Pancreas (tissue), 10 donors: ENCODE data around the gene TK1. TPM values are rescaled to one million over a fixed set of nuclear protein-coding genes. Genes with fewer than 3 reads are reported as not detected.
A peak's percentile ranks its signal among the peaks of the same experiment; 100 is the strongest.

Experiments used
- ATAC-seq, 4 donors: fragments of 200-7000 bp; cut with Tn5 transposase; one replicate each; pipeline versions ENCODE4 v1.8.0 to v1.9.1; 2020; ENCODE audit warnings: mild to moderate bottlenecking in 4 of 4, moderate library complexity in 4 of 4
- DNase-seq, 6 donors: peaks; one replicate each; pipeline ENCODE4 v3.0.0-alpha.2; 2020
- FAIRE-seq: peaks from 2 replicates; lab custom pipeline; 2012; peaks lifted over from hg19 to GRCh38; lab: Jason Lieb, UNC
- H3K27ac ChIP-seq, 4 donors: fragments of 200-600 bp; sonication (generic); 1 replicate in 3 of 4; 2 replicates in 1 of 4; pipeline versions ENCODE4 v1.5.0 to v1.8.0; 2020
- H3K27me3 ChIP-seq, 4 donors: fragments of 200-600 bp; one replicate each; pipeline ENCODE4 v1.8.0; 2021
- H3K36me3 ChIP-seq, 3 donors: fragments of 200-600 bp; sonication (generic) in 1 of 3; one replicate each; pipeline versions ENCODE4 v1.5.0 to v1.8.0; 2020 to 2021
- H3K4me1 ChIP-seq, 3 donors: fragments of 200-600 bp; one replicate each; pipeline ENCODE4 v1.8.0; 2021
- H3K4me3 ChIP-seq, 4 donors: fragments of 200-600 bp; sonication (generic) in 2 of 4; one replicate each; pipeline versions ENCODE4 v1.5.0 to v1.8.0; 2020 to 2021
- H3K9me3 ChIP-seq, 4 donors: fragments of 200-600 bp; one replicate each; pipeline ENCODE4 v1.8.0; 2021
- WGBS, 2 donors: extraction: QIAGEN DNeasy Blood & Tissue Kit; methylation state at CpG; one replicate each; pipeline ENCODE4 v1.1.7; 2013; 5-methylcytosine and 5-hydroxymethylcytosine counted together
- intact Hi-C, 3 donors: fragments of 100-400 bp; cut with DNase I; formaldehyde crosslinking; loops; one replicate each; pipeline versions ENCODE4 v1.11.1 to v1.14.2; 2022
- polyA plus RNA-seq, 2 donors: library from polyadenylated mRNA; stranded (reverse); fragments of 200-250 nt; gene quantifications; one replicate each; pipeline ENCODE4 v1.2.3, GENCODE V29; 2013
- total RNA-seq, 6 donors: library from RNA; stranded (reverse); fragmentation: NEBNext Ultra II Directional in 4 of 6; extraction: Animal tissue kit (Norgen Biotek cat#: 25700) in 4 of 6; gene quantifications; one replicate each; pipeline versions ENCODE4 v1.2.1 to v1.2.4, GENCODE V29; 2021 to 2023
- TF ChIP-seq, protein P1 (sequence below), 4 donors: fragments of 200-600 bp; sonication (generic) in 3 of 4; IDR thresholded peaks; one replicate each; pipeline versions ENCODE4 v1.5.0 to v1.8.0; 2021; ENCODE audit warnings: antibody characterized with exemption in 4 of 4
- donor health status: healthy with polysubstance abuse.
- donor health status: DM: no; HTN: no; CAD: no; lungs with moderate emphysema.
- donor health status: DM: no; HTN: no; CAD: no.
- donor health status: control.
- donor health status: control.
- donor health status: Bipolar disorder and iron deficiency.
- donor health status: DM: yes; HTN: yes; CAD: no.
- donor health status: DM: no; HTN: no; CAD: no.
- donor health status: DM: no; HTN: no; CAD: no.
- donor health status: DM: yes; HTN: yes; CAD: no.

The TK1 gene
- total and polyA plus RNA-seq, 8 donors: 1.2 to 4.2 (median 2.6) TPM

DNA sequence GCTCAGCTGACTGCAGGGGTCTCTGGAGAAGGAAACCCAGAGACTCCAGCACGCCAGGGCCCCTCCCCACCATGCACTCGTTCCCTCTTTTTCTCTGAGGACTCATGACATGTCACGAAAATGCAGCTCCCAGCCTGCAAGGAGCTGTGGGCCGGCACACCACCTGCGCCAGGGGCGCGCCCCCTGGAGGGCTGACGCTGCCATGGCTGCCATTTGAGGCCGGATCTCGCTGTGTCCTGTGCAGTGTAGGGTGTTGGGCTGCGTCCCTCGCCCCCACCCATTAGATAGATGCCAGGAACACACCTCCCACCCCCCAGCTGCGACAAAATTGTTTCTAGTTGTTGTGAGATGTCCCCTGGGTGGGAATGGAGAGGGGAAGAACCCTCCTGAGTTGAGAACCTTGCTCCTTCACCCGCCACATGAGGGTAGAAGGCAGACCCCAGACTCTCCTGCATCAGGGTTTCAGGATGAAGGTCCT is 10.3 kb downstream of the TK1 start:
- 19 to 23% methylated on average over 14 of the region's 14 CpGs for WGBS, 2 donors
- FAIRE-seq (no peak), DNase-seq (peak; percentile 63 to 89 (median 82)), ATAC-seq (peak; percentile 22 to 44 (median 42))
- peak overlapping the region in 2 of 4 donors; percentile 83 to 86 for H3K27ac ChIP-seq
- no peaks in the 10 kb centered on the region for H3K27me3 ChIP-seq
- H3K4me1 ChIP-seq: peaks cover 20 to 56% (median 36%) of the 10 kb centered on the region in 3 donors
- H3K4me3 ChIP-seq: no peak overlapping the region
- TF ChIP-seq, protein P1, sequence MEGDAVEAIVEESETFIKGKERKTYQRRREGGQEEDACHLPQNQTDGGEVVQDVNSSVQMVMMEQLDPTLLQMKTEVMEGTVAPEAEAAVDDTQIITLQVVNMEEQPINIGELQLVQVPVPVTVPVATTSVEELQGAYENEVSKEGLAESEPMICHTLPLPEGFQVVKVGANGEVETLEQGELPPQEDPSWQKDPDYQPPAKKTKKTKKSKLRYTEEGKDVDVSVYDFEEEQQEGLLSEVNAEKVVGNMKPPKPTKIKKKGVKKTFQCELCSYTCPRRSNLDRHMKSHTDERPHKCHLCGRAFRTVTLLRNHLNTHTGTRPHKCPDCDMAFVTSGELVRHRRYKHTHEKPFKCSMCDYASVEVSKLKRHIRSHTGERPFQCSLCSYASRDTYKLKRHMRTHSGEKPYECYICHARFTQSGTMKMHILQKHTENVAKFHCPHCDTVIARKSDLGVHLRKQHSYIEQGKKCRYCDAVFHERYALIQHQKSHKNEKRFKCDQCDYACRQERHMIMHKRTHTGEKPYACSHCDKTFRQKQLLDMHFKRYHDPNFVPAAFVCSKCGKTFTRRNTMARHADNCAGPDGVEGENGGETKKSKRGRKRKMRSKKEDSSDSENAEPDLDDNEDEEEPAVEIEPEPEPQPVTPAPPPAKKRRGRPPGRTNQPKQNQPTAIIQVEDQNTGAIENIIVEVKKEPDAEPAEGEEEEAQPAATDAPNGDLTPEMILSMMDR (IDR thresholded peaks at IDR 0.05): peak; percentile 73 to 92 (median 85)
- intact Hi-C loops: loop anchor here in 1 of 3 donors (5.0 kb wide), 1 partner anchor 54 kb away; no protein-coding TSS in a partner anchor
- H3K9me3 ChIP-seq: no peaks in the 10 kb centered on the region
- peaks cover 0 to 16% (median 11%) of the 10 kb centered on the region in 3 donors for H3K36me3 ChIP-seq

- Histone ChIP-seq H3K27me3 (no peaks in the 10 kb centered on the region), H3K27ac (peak overlapping the region; percentile 83 to 87 (median 84)), H3K4me1 (peaks cover 20 to 56% (median 36%) of the 10 kb centered on the region in 3 donors), H3K4me3 (peak overlapping the region in 1 of 4 donors; percentile 26), H3K36me3 (peaks cover 0 to 18% (median 12%) of the 10 kb centered on the region in 3 donors), H3K9me3 (no peaks in the 10 kb centered on the region)
- ATAC-seq (no peak), DNase-seq (peak in 3 of 6 donors; percentile 53 to 72 (median 64)), FAIRE-seq (no peak)
- TF ChIP-seq, protein P1 (IDR thresholded peaks at IDR 0.05): no peak
- 53 to 56% methylated on average over 14 of the region's 14 CpGs for WGBS, 2 donors
- intact Hi-C loops: loop anchor here in 1 of 3 donors (5.0 kb wide), 1 partner anchor 53 kb away; no protein-coding TSS in a partner anchor
These were observed 11.2 kb downstream of the TK1 start for GRCh38 chr17:78175643-78175981.

DNA sequence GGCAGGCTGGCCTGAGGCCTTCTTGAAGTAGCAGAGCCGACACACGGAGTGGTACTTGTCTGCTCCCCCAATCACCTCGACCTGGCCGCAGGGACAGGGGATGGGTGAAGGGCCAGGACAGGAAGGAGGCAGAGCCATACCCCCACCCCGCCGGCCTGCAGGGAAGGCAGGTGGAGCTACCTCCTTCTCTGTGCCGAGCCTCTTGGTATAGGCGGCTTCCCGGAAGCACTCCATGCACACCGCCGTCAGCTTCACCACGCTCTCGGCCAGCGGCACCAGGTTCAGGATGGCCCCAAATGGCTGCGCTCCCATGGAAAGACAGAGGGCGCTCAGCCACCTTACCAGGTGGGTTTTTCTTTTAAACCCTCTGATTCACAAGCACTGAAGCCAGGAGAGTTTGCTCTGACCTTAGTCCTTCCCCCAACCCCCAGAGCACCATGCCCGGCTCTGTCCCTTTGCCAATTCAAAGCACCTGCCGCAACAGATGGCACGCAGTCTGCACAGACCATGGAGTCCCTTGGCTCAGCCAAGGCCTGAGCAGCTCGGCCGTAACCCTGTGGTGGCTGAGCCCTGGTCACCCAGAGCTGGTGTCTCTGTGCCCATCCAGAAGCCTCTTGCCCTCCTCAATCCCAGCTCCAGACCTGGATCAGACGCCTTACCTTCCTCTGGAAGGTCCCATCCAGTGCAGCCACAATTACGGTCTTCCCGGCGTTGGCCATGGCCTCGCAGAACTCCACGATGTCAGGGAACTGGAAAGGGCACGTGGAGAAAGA is 11.8 kb downstream of the TK1 start:
- Histone ChIP-seq H3K4me1 (peaks cover 20 to 56% (median 37%) of the 10 kb centered on the region in 3 donors), H3K27ac (peak overlapping the region; percentile 83 to 87 (median 84)), H3K4me3 (peak overlapping the region in 1 of 4 donors; percentile 26), H3K9me3 (no peaks in the 10 kb centered on the region), H3K27me3 (no peaks in the 10 kb centered on the region), H3K36me3 (peaks cover 0 to 18% (median 12%) of the 10 kb centered on the region in 3 donors)
- WGBS, 2 donors: 31 to 32% methylated on average over 28 of the region's 28 CpGs
- FAIRE-seq (no peak), DNase-seq (peak; percentile 79 to 92 (median 86)), ATAC-seq (peak; percentile 57 to 71 (median 63))
- TF ChIP-seq, protein P1 (IDR thresholded peaks at IDR 0.05): no peak
- intact Hi-C loops: loop anchor here in 2 of 3 donors (5.0 kb wide), 1 partner anchor 53 kb away; no protein-coding TSS in a partner anchor

DNA sequence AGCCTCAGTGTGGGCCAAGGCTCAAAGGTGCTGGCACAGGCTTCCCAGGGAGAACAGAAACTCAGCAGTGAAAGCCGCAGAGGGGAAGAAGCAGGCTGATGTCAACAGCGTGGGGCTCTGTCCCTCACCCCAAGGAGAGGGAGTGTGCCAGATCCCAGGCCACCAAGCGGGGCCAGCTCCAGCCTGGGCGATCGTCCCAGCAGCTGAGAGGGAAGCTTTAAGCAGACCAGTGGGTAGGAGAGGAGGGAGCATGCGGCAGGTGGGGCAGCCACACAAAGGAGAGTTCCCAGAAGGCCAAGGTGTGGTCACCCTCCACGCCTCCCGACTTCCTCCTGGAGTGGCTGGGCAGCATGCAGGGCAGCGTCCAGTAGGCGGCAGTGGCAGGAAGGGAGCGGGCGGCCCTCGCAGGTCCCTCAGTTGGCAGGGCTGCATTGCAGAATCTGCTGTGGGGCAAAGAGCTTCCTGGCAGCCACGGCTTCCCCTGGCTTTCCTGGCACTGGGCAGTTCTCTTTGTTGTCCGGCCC is 12.4 kb downstream of the TK1 start:
- Histone ChIP-seq H3K9me3 (no peaks in the 10 kb centered on the region), H3K36me3 (peaks cover 0 to 18% (median 12%) of the 10 kb centered on the region in 3 donors), H3K4me1 (peaks cover 20 to 61% (median 42%) of the 10 kb centered on the region in 3 donors), H3K27ac (peak overlapping the region; percentile 83 to 87 (median 84)), H3K4me3 (peak overlapping the region in 1 of 4 donors; percentile 26), H3K27me3 (no peaks in the 10 kb centered on the region)
- FAIRE-seq (no peak), DNase-seq (peak; percentile 90 to 98 (median 96)), ATAC-seq (peak; percentile 85 to 91 (median 88))
- TF ChIP-seq, protein P1 (IDR thresholded peaks at IDR 0.05): peak; percentile 52 to 74 (median 60)
- intact Hi-C loops: loop anchor here in 1 of 3 donors (5.0 kb wide), 1 partner anchor 52 kb away; no protein-coding TSS in a partner anchor
- 12 to 21% methylated on average over 15 of the region's 15 CpGs for WGBS, 2 donors
